Hematopoietic multipotent progenitor cell treated with erythropoietin and hydrocortisone succinate and interleukin-3 and kit ligand, for 15 days (in vitro differentiated cells): ENCODE results near the gene ADAM8.

Source experiments
- DNase-seq: peaks from one replicate; pipeline ENCODE4 v3.0.0-alpha.2; 2015; ENCODE audit warnings: low spot score

Gene ADAM8

GRCh38 chr10:133212853-133213494 lies 63.7 kb downstream of the ADAM8 start:
- DNase-seq = no peak
